Uterus (tissue), 2 donors: ENCODE measurements around the gene CEP164.
"Not testable (repeated sequence)": the region's sequence is repeated elsewhere in the genome, so short reads cannot be mapped to it uniquely, and the experiment has no call there.

Source experiments
- POLR2A ChIP-seq, 2 donors: fragments of 450-650 bp; IDR thresholded peaks; one replicate each; pipeline ENCODE4 v1.6.1; 2016; ENCODE audit warnings: antibody characterized with exemption in 2 of 2, mild to moderate bottlenecking in 1 of 2, moderate library complexity in 1 of 2
- TF ChIP-seq, protein P1 (sequence below), 4 experiments: fragments of 200-600 bp in 2 of 4; fragments of 450-650 bp in 2 of 4; sonication (generic) in 2 of 4; IDR thresholded peaks; one replicate each; pipeline ENCODE4 v1.5.1; 2016 to 2019; ENCODE audit warnings: antibody characterized with exemption in 4 of 4, mild to moderate bottlenecking in 2 of 4, moderate library complexity in 1 of 4

DNA sequence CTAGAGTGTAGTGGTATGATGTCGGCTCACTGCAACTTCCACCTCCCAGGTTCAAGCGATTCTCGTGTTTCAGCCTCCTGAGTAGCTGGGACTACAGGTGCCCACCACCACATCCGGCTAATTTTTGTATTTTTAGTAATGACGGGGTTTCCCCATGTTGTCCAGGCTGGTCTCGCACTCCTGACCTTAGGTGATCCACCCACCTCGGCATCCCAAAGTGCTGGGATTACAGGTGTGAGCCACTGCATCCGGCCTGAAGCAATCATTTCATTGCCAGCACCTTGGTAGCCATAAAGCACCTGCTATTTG is 129.0 kb downstream of the CEP164 start:
- TF ChIP-seq, protein P1, sequence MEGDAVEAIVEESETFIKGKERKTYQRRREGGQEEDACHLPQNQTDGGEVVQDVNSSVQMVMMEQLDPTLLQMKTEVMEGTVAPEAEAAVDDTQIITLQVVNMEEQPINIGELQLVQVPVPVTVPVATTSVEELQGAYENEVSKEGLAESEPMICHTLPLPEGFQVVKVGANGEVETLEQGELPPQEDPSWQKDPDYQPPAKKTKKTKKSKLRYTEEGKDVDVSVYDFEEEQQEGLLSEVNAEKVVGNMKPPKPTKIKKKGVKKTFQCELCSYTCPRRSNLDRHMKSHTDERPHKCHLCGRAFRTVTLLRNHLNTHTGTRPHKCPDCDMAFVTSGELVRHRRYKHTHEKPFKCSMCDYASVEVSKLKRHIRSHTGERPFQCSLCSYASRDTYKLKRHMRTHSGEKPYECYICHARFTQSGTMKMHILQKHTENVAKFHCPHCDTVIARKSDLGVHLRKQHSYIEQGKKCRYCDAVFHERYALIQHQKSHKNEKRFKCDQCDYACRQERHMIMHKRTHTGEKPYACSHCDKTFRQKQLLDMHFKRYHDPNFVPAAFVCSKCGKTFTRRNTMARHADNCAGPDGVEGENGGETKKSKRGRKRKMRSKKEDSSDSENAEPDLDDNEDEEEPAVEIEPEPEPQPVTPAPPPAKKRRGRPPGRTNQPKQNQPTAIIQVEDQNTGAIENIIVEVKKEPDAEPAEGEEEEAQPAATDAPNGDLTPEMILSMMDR (IDR thresholded peaks at IDR 0.05), result not testable (repeated sequence)
- TF ChIP-seq POLR2A (IDR thresholded peaks at IDR 0.05), result not testable (repeated sequence)
